Heart right ventricle (tissue), 16 donors: Measurements from ENCODE around the gene ZNF787. TPM values are rescaled to one million over a fixed set of nuclear protein-coding genes. Genes with fewer than 3 reads are reported as not detected.
A peak's percentile ranks its signal among the peaks of the same experiment; 100 is the strongest.

Experiments
- ATAC-seq, 8 donors: fragments of 200-7000 bp; cut with Tn5 transposase; one replicate each; pipeline ENCODE4 v1.9.1; 2020; ENCODE audit warnings: mild to moderate bottlenecking in 8 of 8, moderate library complexity in 8 of 8, moderate number of reproducible peaks in 1 of 8
- DNase-seq, 2 donors: peaks; one replicate each; pipeline ENCODE4 v3.0.0-alpha.2; 2020
- H3K27ac ChIP-seq, 10 donors: fragments of 200-600 bp; sonication (generic) in 2 of 10; one replicate each; pipeline versions ENCODE4 v1.5.0 to v1.8.0; 2020 to 2022; ENCODE audit warnings: mild to moderate bottlenecking in 3 of 10
- H3K27me3 ChIP-seq, 7 donors: fragments of 200-600 bp; one replicate each; pipeline ENCODE4 v1.8.0; 2021 to 2022; ENCODE audit warnings: mild to moderate bottlenecking in 2 of 7
- H3K36me3 ChIP-seq, 9 donors: fragments of 200-600 bp; sonication (generic) in 1 of 9; one replicate each; pipeline versions ENCODE4 v1.5.0 to v1.8.0; 2020 to 2022; ENCODE audit warnings: mild to moderate bottlenecking in 2 of 9
- H3K4me1 ChIP-seq, 9 donors: fragments of 200-600 bp; sonication (generic) in 1 of 9; one replicate each; pipeline versions ENCODE4 v1.5.0 to v1.8.0; 2020 to 2022; ENCODE audit warnings: mild to moderate bottlenecking in 4 of 9
- H3K4me3 ChIP-seq, 10 donors: fragments of 200-600 bp; sonication (generic) in 2 of 10; one replicate each; pipeline versions ENCODE4 v1.5.0 to v1.8.0; 2020 to 2022; ENCODE audit warnings: mild to moderate bottlenecking in 7 of 10, moderate library complexity in 2 of 10
- H3K9me3 ChIP-seq, 11 donors: fragments of 200-600 bp in 10 of 11; sonication (generic) in 2 of 11; one replicate each; pipeline versions ENCODE4 v1.5.0 to v1.8.0; 2013 to 2022; ENCODE audit warnings: mild to moderate bottlenecking in 2 of 11, control low read depth in 1 of 11, moderate library complexity in 1 of 11
- WGBS, 2 donors: extraction: QIAGEN DNeasy Blood & Tissue Kit; methylation state at CpG; one replicate each; pipeline ENCODE4 v1.1.7; 2013; ENCODE audit warnings: inconsistent platforms in 1 of 2; 5-methylcytosine and 5-hydroxymethylcytosine counted together
- intact Hi-C, 10 donors: fragments of 100-400 bp; cut with DNase I; formaldehyde crosslinking; loops; one replicate each; pipeline versions ENCODE4 v1.11.1 to v1.14.2; 2022
- polyA plus RNA-seq, 2 donors: library from polyadenylated mRNA; stranded (reverse); fragments of 200-250 nt; gene quantifications; one replicate each; pipeline ENCODE4 v1.2.3, GENCODE V29; 2013
- total RNA-seq, 10 donors: library from RNA; stranded (reverse); fragmentation: NEBNext Ultra II Directional in 3 of 10; extraction: Animal tissue kit (Norgen Biotek cat#: 25700) in 3 of 10; gene quantifications; one replicate each; pipeline versions ENCODE4 v1.2.1 to v1.2.4, GENCODE V29; 2021 to 2023
- TF ChIP-seq, protein P1 (sequence below), 9 donors: fragments of 200-600 bp; sonication (generic) in 2 of 9; IDR thresholded peaks; one replicate each; pipeline versions ENCODE4 v1.5.0 to v1.8.0; 2021 to 2022; ENCODE audit warnings: antibody characterized with exemption in 9 of 9, mild to moderate bottlenecking in 5 of 9, moderate library complexity in 1 of 9
- donor health status: Arrhythmogenic right ventricular cardiomyopathy.
- donor health status: ischemic (EF 13 %, LVEDD 7.1; RV severe dilation, severe dysfunction).
- donor health status: healthy with polysubstance abuse.
- donor health status: DM: no; HTN: yes; CAD: no.
- donor health status: DM: no; HTN: no; CAD: no.
- donor health status: ischemic (EF 25% LVEDD 6.9; RV normal size, moderate dysfunction).
- donor health status: ischemic (EF 25% LVEDD 5.7; RV mildly dilated, moderate dysfunction).
- donor health status: healthy.
- donor health status: DM: yes; HTN: yes; CAD: no.
- donor health status: Ischemic cardiomyopathy.
- donor health status: ischemic (EF 35%, LVEDD 5.7; RV mildly dilated, moderate dysfunction).
- donor health status: nonischemic (EF 11% LVEDD 7.7; RV severe dilation, severe dysfunction).
- donor health status: DM: yes; HTN: yes; CAD: no.
- donor health status: PGD.
- donor health status: ischemic (EF 29% LVEDD 5.4; RV normal size, mild dysfunction).
- donor health status: nonischemic (EF 23%, LVEDD 6.1; RV moderate dilation, normal function).

ZNF787 gene
- total and polyA plus RNA-seq, 12 donors: 18.5 to 47.2 (median 28.4) TPM

DNA sequence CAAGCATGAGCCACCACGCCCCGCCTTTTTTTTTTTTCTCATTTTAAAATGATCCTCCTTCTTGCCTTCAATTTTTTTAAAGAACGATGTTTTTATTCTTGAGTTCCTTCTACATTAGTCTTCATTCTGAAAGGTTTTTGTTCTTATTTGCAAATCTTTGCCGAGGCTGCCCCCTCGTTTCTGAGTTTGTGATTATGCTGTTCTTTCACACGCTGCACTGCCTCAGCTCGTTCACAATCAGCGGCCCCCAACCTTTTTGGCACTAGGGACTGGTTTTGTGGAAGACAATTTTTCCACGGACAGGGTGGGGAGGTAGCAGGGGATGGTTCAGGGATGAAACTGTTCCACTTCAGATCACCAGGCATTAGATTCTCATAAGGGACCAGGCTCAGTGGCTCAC, 26.6 kb downstream of the ZNF787 start:
- no peak for ATAC-seq

DNA sequence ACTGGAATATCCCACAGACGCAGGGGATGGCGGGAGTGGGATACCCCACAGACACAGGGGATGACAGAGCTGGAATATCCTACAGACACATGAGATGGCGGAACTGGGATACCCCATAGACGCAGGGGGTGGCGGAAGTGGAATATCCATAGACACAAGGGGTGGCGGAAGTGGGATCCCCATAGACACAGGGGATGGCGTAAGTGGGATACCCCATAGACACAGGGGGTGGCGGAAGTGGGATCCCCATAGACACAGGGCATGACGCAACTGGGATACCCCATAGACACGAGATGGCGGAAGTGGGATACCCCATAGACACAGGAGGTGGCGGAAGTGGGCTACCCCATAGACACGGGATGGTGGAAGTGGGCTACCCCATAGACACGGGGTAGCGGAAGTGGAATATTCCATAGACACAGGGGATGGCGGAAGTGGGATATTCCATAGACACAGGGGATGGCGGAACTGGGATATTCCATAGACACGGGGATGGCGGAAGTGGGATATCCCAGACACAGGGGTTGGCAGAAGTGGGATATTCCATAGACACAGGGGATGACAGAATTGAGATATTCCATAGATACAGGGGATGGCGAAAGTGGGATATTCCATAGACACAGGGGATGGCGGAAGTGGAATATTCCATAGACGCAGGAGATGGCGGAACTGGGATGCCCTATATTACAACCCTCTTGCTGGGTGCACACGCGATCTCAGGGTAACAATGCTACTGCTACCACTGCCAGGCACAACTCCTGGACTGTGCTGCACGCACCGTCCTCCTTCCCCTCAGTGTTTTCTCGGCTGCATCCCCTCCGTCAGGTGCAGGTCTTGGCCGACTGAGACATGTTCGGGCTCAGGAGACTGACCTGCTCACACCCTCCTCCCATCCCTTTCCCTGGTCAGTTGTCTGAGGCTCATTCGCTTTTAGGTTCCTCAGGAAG, 28.1 kb downstream of the ZNF787 start:
- no peaks in the 10 kb centered on the region for H3K27me3 ChIP-seq
- TF ChIP-seq, protein P1, sequence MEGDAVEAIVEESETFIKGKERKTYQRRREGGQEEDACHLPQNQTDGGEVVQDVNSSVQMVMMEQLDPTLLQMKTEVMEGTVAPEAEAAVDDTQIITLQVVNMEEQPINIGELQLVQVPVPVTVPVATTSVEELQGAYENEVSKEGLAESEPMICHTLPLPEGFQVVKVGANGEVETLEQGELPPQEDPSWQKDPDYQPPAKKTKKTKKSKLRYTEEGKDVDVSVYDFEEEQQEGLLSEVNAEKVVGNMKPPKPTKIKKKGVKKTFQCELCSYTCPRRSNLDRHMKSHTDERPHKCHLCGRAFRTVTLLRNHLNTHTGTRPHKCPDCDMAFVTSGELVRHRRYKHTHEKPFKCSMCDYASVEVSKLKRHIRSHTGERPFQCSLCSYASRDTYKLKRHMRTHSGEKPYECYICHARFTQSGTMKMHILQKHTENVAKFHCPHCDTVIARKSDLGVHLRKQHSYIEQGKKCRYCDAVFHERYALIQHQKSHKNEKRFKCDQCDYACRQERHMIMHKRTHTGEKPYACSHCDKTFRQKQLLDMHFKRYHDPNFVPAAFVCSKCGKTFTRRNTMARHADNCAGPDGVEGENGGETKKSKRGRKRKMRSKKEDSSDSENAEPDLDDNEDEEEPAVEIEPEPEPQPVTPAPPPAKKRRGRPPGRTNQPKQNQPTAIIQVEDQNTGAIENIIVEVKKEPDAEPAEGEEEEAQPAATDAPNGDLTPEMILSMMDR (IDR thresholded peaks at IDR 0.05): no peak
- H3K4me3 ChIP-seq: no peak overlapping the region
- no peak for ATAC-seq
- peak overlapping the region in 1 of 10 donors; percentile 53 for H3K27ac ChIP-seq
- intact Hi-C loops: loop anchor here in 1 of 10 donors (5.0 kb wide), 1 partner anchor 69 kb away; no protein-coding TSS in a partner anchor
- H3K4me1 ChIP-seq: peaks cover 7 to 52% (median 30%) of the 10 kb centered on the region in 9 donors
- peaks cover 0 to 71% (median 4%) of the 10 kb centered on the region in 9 donors for H3K36me3 ChIP-seq
- no peak for DNase-seq
- H3K9me3 ChIP-seq: no peaks in the 10 kb centered on the region
- 98 to 100% methylated on average over 32 of the region's 32 CpGs for WGBS, 2 donors

More for the DNA sequence above, 26.6 kb downstream of the ZNF787 start:
- WGBS, 2 donors: 78 to 82% methylated on average over 9 of the region's 9 CpGs
- Histone ChIP-seq H3K27ac (no peak overlapping the region), H3K36me3 (peaks cover 0 to 69% (median 0%) of the 10 kb centered on the region in 9 donors), H3K27me3 (no peaks in the 10 kb centered on the region), H3K4me3 (no peak overlapping the region), H3K4me1 (peaks cover 7 to 46% (median 30%) of the 10 kb centered on the region in 9 donors), H3K9me3 (no peaks in the 10 kb centered on the region)
- no peak for DNase-seq
- intact Hi-C loops: loop anchor here in 1 of 10 donors (5.0 kb wide), 1 partner anchor 68 kb away; no protein-coding TSS in a partner anchor
- TF ChIP-seq, protein P1 (IDR thresholded peaks at IDR 0.05): no peak

DNA sequence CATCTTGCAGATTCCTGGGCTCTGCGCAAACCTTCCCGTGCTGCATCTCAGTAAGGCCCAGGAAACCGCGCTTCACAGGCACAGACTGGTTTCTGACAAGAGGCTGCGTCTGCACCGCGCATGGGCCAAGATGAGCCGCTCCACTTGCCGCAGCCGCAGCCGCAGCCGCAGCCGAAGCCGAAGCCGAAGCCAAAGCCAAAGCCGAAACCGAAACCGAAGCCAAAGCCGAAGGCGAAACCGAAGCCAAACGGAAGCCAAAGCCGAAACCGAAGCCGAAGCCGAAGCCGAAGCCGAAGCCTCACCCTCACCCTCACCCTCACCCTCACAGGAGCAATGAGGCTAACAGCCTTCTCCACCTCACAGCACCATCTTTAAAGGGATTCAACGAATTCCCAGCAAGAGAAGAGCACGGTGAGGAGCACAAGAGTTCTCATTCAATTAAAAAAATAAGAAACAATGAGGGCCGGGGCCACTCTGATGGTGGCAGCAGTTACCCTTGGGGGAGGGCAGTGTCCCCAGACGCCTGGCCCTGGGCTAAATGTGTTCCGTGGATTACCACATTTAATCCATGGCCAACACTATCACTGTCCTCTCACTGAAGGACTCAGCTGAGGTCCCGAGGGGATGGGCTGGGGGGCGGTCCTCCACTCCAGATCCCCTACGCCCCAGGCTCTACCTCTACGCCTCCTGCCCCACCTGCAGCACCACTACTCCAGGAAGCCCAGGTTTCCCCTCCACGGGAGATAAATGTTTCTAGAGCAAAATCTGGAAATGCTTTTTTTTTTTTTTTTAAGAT, 29.1 kb downstream of the ZNF787 start:
- peak overlapping the region in 6 of 10 donors; percentile 5 to 31 (median 26) for H3K4me3 ChIP-seq
- 76 to 92% methylated on average over 38 of the region's 38 CpGs for WGBS, 2 donors
- peak overlapping the region in 5 of 10 donors; percentile 48 to 61 (median 53) for H3K27ac ChIP-seq
- no peaks in the 10 kb centered on the region for H3K9me3 ChIP-seq
- intact Hi-C loops: loop anchor here in 1 of 10 donors (5.0 kb wide), 1 partner anchor 70 kb away; no protein-coding TSS in a partner anchor
- ATAC-seq (peak in 3 of 8 donors; percentile 6 to 12 (median 9)), DNase-seq (no peak)
- peaks cover 0 to 69% (median 4%) of the 10 kb centered on the region in 9 donors for H3K36me3 ChIP-seq
- H3K27me3 ChIP-seq: no peaks in the 10 kb centered on the region
- peaks cover 3 to 46% (median 22%) of the 10 kb centered on the region in 9 donors for H3K4me1 ChIP-seq
- TF ChIP-seq, protein P1 (IDR thresholded peaks at IDR 0.05): no peak
